Mesenchymal stem cell (in vitro differentiated cells and primary cell): ENCODE results near the gene JPH3. TPM values are rescaled to one million over a fixed set of nuclear protein-coding genes. Genes with fewer than 3 reads are reported as not detected.
A peak's percentile ranks its signal among the peaks of the same experiment; 100 is the strongest.

Source experiments
- DNase-seq: peaks from one replicate; pipeline ENCODE4 v3.0.0-alpha.2; 2013
- H2AFZ ChIP-seq: one replicate; pipeline ENCODE4 v1.6.1; 2013; ENCODE audit warnings: low read depth, mild to moderate bottlenecking, control low read depth, inconsistent platforms, low read length, moderate library complexity
- H2AK5ac ChIP-seq: 2 replicates; pipeline ENCODE4 v1.6.1; 2013; ENCODE audit warnings: low read length, moderate library complexity, mild to moderate bottlenecking, inconsistent platforms; ENCODE audit not compliant: severe bottlenecking
- H2BK120ac ChIP-seq: one replicate; pipeline ENCODE4 v1.6.1; 2013; ENCODE audit warnings: low read depth, mild to moderate bottlenecking, inconsistent platforms, low read length, moderate library complexity
- H2BK12ac ChIP-seq, 2 experiments: one replicate each; pipeline ENCODE4 v1.6.1; 2013; ENCODE audit warnings: inconsistent platforms in 2 of 2, low read length in 2 of 2, mild to moderate bottlenecking in 2 of 2, moderate library complexity in 2 of 2, control low read depth in 1 of 2
- H2BK15ac ChIP-seq: one replicate; pipeline ENCODE4 v1.6.1; 2013; ENCODE audit warnings: mild to moderate bottlenecking, low read depth, inconsistent platforms; ENCODE audit not compliant: poor library complexity, severe bottlenecking
- H2BK5ac ChIP-seq: 2 replicates; pipeline ENCODE4 v1.6.1; 2013; ENCODE audit warnings: low read depth, mild to moderate bottlenecking, low read length, control low read depth, inconsistent platforms; ENCODE audit not compliant: poor library complexity, severe bottlenecking
- H3K14ac ChIP-seq, 2 experiments: one replicate each; pipeline ENCODE4 v1.6.1; 2013; ENCODE audit warnings: inconsistent platforms in 2 of 2, low read length in 2 of 2, control low read depth in 1 of 2, mild to moderate bottlenecking in 1 of 2, moderate library complexity in 1 of 2
- H3K18ac ChIP-seq, 2 experiments: one replicate each; pipeline ENCODE4 v1.6.1; 2013; ENCODE audit warnings: inconsistent platforms in 2 of 2, low read length in 2 of 2, control low read depth in 1 of 2, low read depth in 1 of 2, mild to moderate bottlenecking in 1 of 2
- H3K23ac ChIP-seq, 2 experiments: one replicate each; pipeline ENCODE4 v1.6.1; 2013; ENCODE audit warnings: inconsistent platforms in 2 of 2, low read length in 2 of 2, mild to moderate bottlenecking in 2 of 2, moderate library complexity in 2 of 2, control low read depth in 1 of 2
- H3K27ac ChIP-seq: 2 replicates; pipeline ENCODE4 v1.5.1; 2013; ENCODE audit warnings: mild to moderate bottlenecking, moderate library complexity, low read length, control low read depth, inconsistent platforms; ENCODE audit not compliant: poor library complexity, severe bottlenecking
- H3K27me3 ChIP-seq, 2 experiments: 2 replicates each; pipeline versions ENCODE4 v1.6.1 to v1.7.0; 2013; ENCODE audit warnings: low read length in 2 of 2, mild to moderate bottlenecking in 2 of 2, moderate library complexity in 2 of 2, control low read depth in 1 of 2, inconsistent platforms in 1 of 2; ENCODE audit not compliant: control insufficient read depth in 1 of 2, insufficient read depth in 1 of 2
- H3K36me3 ChIP-seq, 2 experiments: 2 replicates each; pipeline versions ENCODE4 v1.6.1 to v1.7.0; 2013; ENCODE audit warnings: low read length in 2 of 2, control low read depth in 1 of 2, inconsistent platforms in 1 of 2, low read depth in 1 of 2, mild to moderate bottlenecking in 1 of 2; ENCODE audit not compliant: insufficient read depth in 2 of 2, control insufficient read depth in 1 of 2
- H3K4ac ChIP-seq, 2 experiments: one replicate each; pipeline ENCODE4 v1.6.1; 2013; ENCODE audit warnings: inconsistent platforms in 2 of 2, low read length in 2 of 2, mild to moderate bottlenecking in 2 of 2, moderate library complexity in 2 of 2, control low read depth in 1 of 2, low read depth in 1 of 2
- H3K4me1 ChIP-seq: 2 replicates; pipeline ENCODE4 v1.6.1; 2013; ENCODE audit warnings: low read depth, low read length, control low read depth; ENCODE audit not compliant: control insufficient read depth, insufficient read depth
- H3K4me2 ChIP-seq: 2 replicates; pipeline ENCODE4 v1.6.1; 2013; ENCODE audit warnings: low read length, mild to moderate bottlenecking, inconsistent platforms; ENCODE audit not compliant: poor library complexity, severe bottlenecking
- H3K4me3 ChIP-seq, 2 experiments: 2 replicates each; pipeline versions ENCODE4 v1.5.1 to v1.7.0; 2013; ENCODE audit warnings: low read length in 2 of 2, mild to moderate bottlenecking in 2 of 2, control low read depth in 1 of 2, low read depth in 1 of 2; ENCODE audit not compliant: insufficient read depth in 1 of 2
- H3K79me1 ChIP-seq: replicated peaks from 2 replicates; pipeline ENCODE4 v1.6.1; 2013; ENCODE audit warnings: mild to moderate bottlenecking, control low read depth, low read length, inconsistent platforms; ENCODE audit not compliant: poor library complexity, severe bottlenecking
- H3K9ac ChIP-seq: 2 replicates; pipeline ENCODE4 v1.7.0; 2013; ENCODE audit warnings: mild to moderate bottlenecking, low read length, moderate library complexity
- H3K9me3 ChIP-seq: 2 replicates; pipeline ENCODE4 v1.7.0; 2013; ENCODE audit warnings: mild to moderate bottlenecking, low read length; ENCODE audit not compliant: control insufficient read depth
- H4K8ac ChIP-seq: one replicate; pipeline ENCODE4 v1.6.1; 2013; ENCODE audit warnings: inconsistent platforms, mild to moderate bottlenecking, low read length, moderate library complexity
- H4K91ac ChIP-seq: one replicate; pipeline ENCODE4 v1.6.1; 2013; ENCODE audit warnings: mild to moderate bottlenecking, low read length, inconsistent platforms
- whole genome bisulfite sequencing: methylation state at CpG from one replicate; pipeline ENCODE4 v1.1.7; 2013; ENCODE audit warnings: mixed read lengths; 5-methylcytosine and 5-hydroxymethylcytosine counted together
- polyA plus RNA-seq, 2 experiments: library from polyadenylated mRNA; stranded (reverse); fragments of 200-250 nt; gene quantifications; one replicate each; pipeline ENCODE4 v1.2.3, GENCODE V29; 2013

The JPH3 gene
- polyA plus RNA-seq (2013, experiment 1 of 2), result 0.03 TPM
- not detected for polyA plus RNA-seq (2013, experiment 2 of 2)

DNA sequence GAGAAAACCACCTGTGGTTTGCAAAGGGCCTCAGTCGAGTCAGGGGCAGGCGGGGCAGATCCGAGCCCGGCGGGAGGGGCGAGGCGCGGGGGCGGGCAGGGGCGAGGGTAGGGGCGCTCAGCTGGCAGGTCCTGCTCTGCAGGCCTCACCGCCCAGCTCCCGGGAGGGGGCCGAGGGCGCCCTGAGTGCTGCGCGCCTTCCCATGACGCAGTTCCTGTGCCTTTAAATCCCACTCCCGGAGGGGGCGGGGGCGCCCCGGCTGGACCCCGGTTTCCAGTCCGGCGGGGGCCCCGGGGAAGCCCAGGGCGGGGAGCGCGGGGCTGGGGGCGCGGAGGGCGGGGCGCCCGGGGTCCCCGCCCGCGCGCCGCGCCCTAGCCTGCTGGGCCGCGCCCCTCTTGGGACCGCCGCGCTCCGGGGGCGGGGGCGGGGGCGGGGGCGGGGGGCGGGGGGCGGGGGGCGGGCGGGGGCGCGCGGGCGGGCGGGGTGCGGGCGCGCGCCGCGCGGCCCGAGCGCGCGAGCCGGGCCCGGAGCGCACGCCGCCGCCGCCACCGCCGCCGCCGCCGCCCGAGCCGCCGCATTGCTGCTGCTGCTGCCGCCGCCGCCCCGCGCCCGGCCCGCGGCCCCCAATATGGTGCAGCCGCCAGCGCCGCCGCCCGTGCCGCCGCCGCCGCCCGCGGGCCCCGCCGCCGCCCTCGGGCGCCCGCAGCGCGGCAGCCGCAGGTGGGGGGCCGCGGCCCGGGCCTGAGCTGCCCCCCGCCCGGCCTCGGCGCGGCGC is at the start of gene JPH3:
TSS of gene JPH3 (plus strand) at position 508 of the 775 bp plus-strand sequence. CDS start 639 bp downstream, outside the sequence.
- peaks cover 84 to 87% of the 10 kb centered on the region in 2 experiments for H3K27me3 ChIP-seq
- no peak within 1 kb of the TSS for H3K4me3 ChIP-seq
- no peak within 1 kb of the TSS for H2AK5ac ChIP-seq
- H2BK120ac ChIP-seq, result no peak within 1 kb of the TSS
- no peaks in the 10 kb centered on the region for H3K79me1 ChIP-seq
- no peak within 1 kb of the TSS for H4K91ac ChIP-seq
- no peak within 1 kb of the TSS for H2BK15ac ChIP-seq
- no peak within 1 kb of the TSS for H2BK5ac ChIP-seq
- peaks cover 22% of the 10 kb centered on the region for H3K9me3 ChIP-seq
- no peak for DNase-seq
- H3K27ac ChIP-seq, result no peak within 1 kb of the TSS
- peak within 1 kb of the TSS in 1 of 2 experiments; percentile 36 for H3K14ac ChIP-seq
- H3K36me3 ChIP-seq, result no peaks in the 10 kb centered on the region
- H3K4me1 ChIP-seq, result peaks cover 15% of the 10 kb centered on the region
- no peak within 1 kb of the TSS for H3K18ac ChIP-seq
- H3K9ac ChIP-seq, result no peak within 1 kb of the TSS
- H3K4ac ChIP-seq, result no peak within 1 kb of the TSS
- WGBS, result under 1% methylated on average over 9 of the region's 122 CpGs
- no peak within 1 kb of the TSS for H4K8ac ChIP-seq
- H2AFZ ChIP-seq, result no peak within 1 kb of the TSS
- peak within 1 kb of the TSS; percentile 65 for H3K4me2 ChIP-seq
- H2BK12ac ChIP-seq, result no peak within 1 kb of the TSS
- peak within 1 kb of the TSS in 1 of 2 experiments; percentile 38 for H3K23ac ChIP-seq

DNA sequence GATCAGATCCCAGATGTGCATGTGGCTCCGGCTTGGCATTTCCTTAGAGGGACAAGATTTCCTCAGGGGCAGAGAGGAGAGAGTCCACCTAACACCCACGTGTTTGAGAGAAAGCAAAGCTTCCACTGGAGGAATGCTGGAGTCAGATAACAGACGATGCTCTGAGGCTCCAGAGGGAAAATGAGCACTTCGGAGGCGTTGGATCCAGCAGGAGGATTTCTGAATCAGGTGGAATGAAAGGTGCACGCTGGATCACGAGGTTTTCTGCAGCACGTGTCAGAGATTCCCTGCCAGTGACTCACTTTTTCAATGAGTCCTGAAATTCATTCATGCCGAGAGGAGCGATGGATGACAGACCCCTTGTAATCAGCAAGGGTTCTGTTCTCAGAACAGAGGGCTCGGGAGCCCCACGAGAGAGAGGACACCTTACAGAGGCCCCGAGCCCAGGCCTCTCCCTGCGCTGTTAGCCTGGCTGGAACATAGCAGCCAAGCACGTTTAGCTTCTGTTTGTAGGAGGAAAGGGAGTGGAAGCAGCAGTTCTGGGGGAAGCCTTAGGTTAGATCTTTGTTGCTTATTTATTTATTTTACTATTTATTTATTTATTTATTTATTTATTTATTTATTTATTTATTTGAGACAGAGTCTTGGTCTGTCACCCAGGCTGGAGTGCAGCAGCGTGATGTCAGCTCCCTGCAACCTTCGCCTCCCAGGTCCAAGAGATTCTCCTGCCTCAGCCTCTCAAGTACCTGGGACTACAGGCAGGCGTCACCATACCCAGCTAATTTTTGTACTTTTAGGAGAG is 49.3 kb upstream of the JPH3 start:
- H4K91ac ChIP-seq, result no peak overlapping the region
- no peak overlapping the region for H3K4me3 ChIP-seq
- no peaks in the 10 kb centered on the region for H3K79me1 ChIP-seq
- no peak overlapping the region for H3K14ac ChIP-seq
- peaks cover 13 to 32% of the 10 kb centered on the region in 2 experiments for H3K27me3 ChIP-seq
- no peak overlapping the region for H2AFZ ChIP-seq
- peak; percentile 17 for DNase-seq
- no peak overlapping the region for H3K9ac ChIP-seq
- no peak overlapping the region for H2BK12ac ChIP-seq
- H3K4me2 ChIP-seq, result no peak overlapping the region
- WGBS, result 71% methylated on average over 18 of the region's 18 CpGs
- H2BK5ac ChIP-seq, result no peak overlapping the region
- H3K27ac ChIP-seq, result no peak overlapping the region
- no peak overlapping the region for H3K4ac ChIP-seq
- H2AK5ac ChIP-seq, result no peak overlapping the region
- no peaks in the 10 kb centered on the region for H3K36me3 ChIP-seq
- H4K8ac ChIP-seq, result no peak overlapping the region
- H3K18ac ChIP-seq, result no peak overlapping the region
- no peak overlapping the region for H2BK120ac ChIP-seq
- H2BK15ac ChIP-seq, result no peak overlapping the region
- no peaks in the 10 kb centered on the region for H3K9me3 ChIP-seq
- H3K23ac ChIP-seq, result no peak overlapping the region
- peaks cover 21% of the 10 kb centered on the region for H3K4me1 ChIP-seq

DNA sequence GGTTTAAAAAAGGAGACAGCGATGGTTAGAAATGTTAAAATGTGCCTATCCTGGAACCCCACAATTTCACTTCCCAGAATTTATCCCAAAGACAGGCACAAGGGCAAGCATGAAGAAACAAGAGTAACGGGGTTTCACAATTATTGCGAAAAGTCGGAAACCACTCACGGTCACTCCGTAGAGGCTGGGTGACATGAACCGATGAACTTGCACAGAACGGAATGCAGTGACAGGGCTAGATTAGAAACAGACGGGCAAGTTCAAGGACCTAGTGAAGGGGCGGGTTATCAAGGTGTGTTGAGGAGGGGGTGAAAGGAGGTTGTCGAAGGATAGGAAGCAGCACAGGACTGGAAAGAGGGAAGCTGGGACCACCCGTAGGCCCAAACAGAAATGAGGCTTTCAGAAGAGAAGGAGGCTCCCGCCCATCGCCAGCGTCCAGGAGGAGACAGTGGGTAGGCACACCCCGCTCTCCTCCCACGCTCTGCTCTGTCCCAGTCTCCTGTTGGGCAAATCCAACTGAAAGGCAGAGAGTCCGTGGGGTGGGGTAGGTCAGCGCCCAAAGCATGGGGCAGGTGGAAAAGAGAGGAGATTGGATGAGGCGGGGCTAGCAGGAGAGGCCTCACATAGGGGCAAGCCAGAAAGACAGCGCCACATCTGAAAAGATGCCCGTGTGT is 47.4 kb upstream of the JPH3 start:
- no peak overlapping the region for H3K9ac ChIP-seq

More for the DNA sequence above, 47.4 kb upstream of the JPH3 start:
- no peak overlapping the region for H2AK5ac ChIP-seq
- no peak overlapping the region for H2BK120ac ChIP-seq
- H3K4me1 ChIP-seq, result peaks cover 18% of the 10 kb centered on the region
- H3K79me1 ChIP-seq, result no peaks in the 10 kb centered on the region
- H3K27me3 ChIP-seq, result peaks cover 8 to 22% of the 10 kb centered on the region in 2 experiments
- DNase-seq, result peak; percentile 39
- peak overlapping the region in 1 of 2 experiments; percentile 14 for H3K14ac ChIP-seq
- H3K23ac ChIP-seq, result no peak overlapping the region
- no peak overlapping the region for H3K4me3 ChIP-seq
- H3K36me3 ChIP-seq, result no peaks in the 10 kb centered on the region
- no peak overlapping the region for H3K4ac ChIP-seq
- no peak overlapping the region for H3K18ac ChIP-seq
- peak overlapping the region; percentile 6 for H2BK15ac ChIP-seq
- H2BK12ac ChIP-seq, result no peak overlapping the region
- no peaks in the 10 kb centered on the region for H3K9me3 ChIP-seq
- no peak overlapping the region for H4K91ac ChIP-seq
- no peak overlapping the region for H3K27ac ChIP-seq
- no peak overlapping the region for H2BK5ac ChIP-seq
- no peak overlapping the region for H3K4me2 ChIP-seq
- H2AFZ ChIP-seq, result no peak overlapping the region
- H4K8ac ChIP-seq, result no peak overlapping the region
- 90% methylated on average over 22 of the region's 22 CpGs for WGBS
